GM19238 (cell line): ENCODE data around the gene CDH23.

Experiments
- DNase-seq: peaks from one replicate; pipeline ENCODE4 v3.0.0; 2011; ENCODE audit warnings: low spot score; ENCODE audit not compliant: insufficient read length

Gene CDH23

GRCh38 chr10:71580415-71580814, 183.7 kb downstream of the CDH23 start:
- DNase-seq, result no peak

GRCh38 chr10:71580926-71581325, 184.2 kb downstream of the CDH23 start:
- DNase-seq, result no peak

- DNase-seq, result no peak
Measured at GRCh38 chr10:71581376-71581775, 184.7 kb downstream of the CDH23 start.

GRCh38 chr10:71582019-71582418, 185.3 kb downstream of the CDH23 start:
- DNase-seq, result no peak

- no peak for DNase-seq
Measured at GRCh38 chr10:71582506-71583475, 186.1 kb downstream of the CDH23 start.

GRCh38 chr10:71584461-71584860, 187.7 kb downstream of the CDH23 start:
- no peak for DNase-seq

- no peak for DNase-seq
Measured at GRCh38 chr10:71584902-71585563, 188.3 kb downstream of the CDH23 start.

- DNase-seq, result no peak
Measured at GRCh38 chr10:71585564-71586290, 189.0 kb downstream of the CDH23 start.

- no peak for DNase-seq
Measured at GRCh38 chr10:71587941-71588573, 191.3 kb downstream of the CDH23 start.

GRCh38 chr10:71588685-71589084, 192.0 kb downstream of the CDH23 start:
- no peak for DNase-seq

- no peak for DNase-seq
Measured at GRCh38 chr10:71589617-71590551, 193.2 kb downstream of the CDH23 start.

- no peak for DNase-seq
Measured at GRCh38 chr10:71590781-71591350, 194.1 kb downstream of the CDH23 start.

GRCh38 chr10:71594934-71595571, 198.3 kb downstream of the CDH23 start:
- DNase-seq, result no peak

- no peak for DNase-seq
Measured at GRCh38 chr10:71595649-71596048, 198.9 kb downstream of the CDH23 start.

- DNase-seq, result no peak
Measured at GRCh38 chr10:71596127-71596526, 199.4 kb downstream of the CDH23 start.

GRCh38 chr10:71596759-71597158, 200.0 kb downstream of the CDH23 start:
- DNase-seq, result no peak

GRCh38 chr10:71597821-71598498, 201.2 kb downstream of the CDH23 start:
- peak; percentile 23 for DNase-seq

GRCh38 chr10:71598621-71599055, 201.9 kb downstream of the CDH23 start:
- no peak for DNase-seq

- no peak for DNase-seq
Measured at GRCh38 chr10:71599518-71599917, 202.8 kb downstream of the CDH23 start.
